ENCODE results near the gene SMARCA2.

Gene SMARCA2

GRCh38 chr9:2036844-2037243, 21.7 kb downstream of the SMARCA2 start:
- no peak overlapping the region for H3K4me3 ChIP-seq (IDR thresholded peaks at IDR 0.05; ENCODE audit: insufficient read depth, low read depth, low read length)
- no peak for TF ChIP-seq CTCF (conservative IDR thresholded peaks at IDR 0.05; ENCODE audit: low read depth, low read length)
- no peak overlapping the region for H2AFZ ChIP-seq (ENCODE audit: low read depth)

GRCh38 chr9:2039294-2040180, 24.4 kb downstream of the SMARCA2 start:
- Histone ChIP-seq H3K27ac (no peak overlapping the region), H3K4me3 (IDR thresholded peaks at IDR 0.05; ENCODE audit: insufficient read depth, low read depth, low read length) (no peak overlapping the region), H3K4me1 (ENCODE audit: low read depth, poor library complexity, severe bottlenecking) (peaks cover 6% of the 10 kb centered on the region), H3K4me2 (no peak overlapping the region), H3K79me2 (ENCODE audit: insufficient read depth, low read depth) (peaks cover 36% of the 10 kb centered on the region; the same call in 1 of the 2 replicates), H3K27me3 (ENCODE audit: insufficient read depth, low read depth) (no peaks in the 10 kb centered on the region), H2AFZ (ENCODE audit: low read depth) (no peak overlapping the region), H4K20me1 (ENCODE audit: insufficient read depth) (no peaks in the 10 kb centered on the region), H3K9ac (no peak overlapping the region), H3K36me3 (ENCODE audit: insufficient read depth) (peaks cover 7% of the 10 kb centered on the region; the same call in 1 of the 2 replicates)
- no peak for TF ChIP-seq CTCF (conservative IDR thresholded peaks at IDR 0.05; ENCODE audit: low read depth, low read length)

More at GRCh38 chr9:2036844-2037243, 21.7 kb downstream of the SMARCA2 start:
- H3K4me2 ChIP-seq, result no peak overlapping the region
- H3K79me2 ChIP-seq (ENCODE audit: insufficient read depth, low read depth), result peaks cover 51% of the 10 kb centered on the region; the same call in 1 of the 2 replicates
- peaks cover 10% of the 10 kb centered on the region; the same call in 1 of the 2 replicates for H3K36me3 ChIP-seq (ENCODE audit: insufficient read depth)
- no peaks in the 10 kb centered on the region for H4K20me1 ChIP-seq (ENCODE audit: insufficient read depth)
- H3K4me1 ChIP-seq (ENCODE audit: low read depth, poor library complexity, severe bottlenecking), result peaks cover 8% of the 10 kb centered on the region
- no peak overlapping the region for H3K9ac ChIP-seq
- H3K27me3 ChIP-seq (ENCODE audit: insufficient read depth, low read depth), result no peaks in the 10 kb centered on the region
- no peak overlapping the region for H3K27ac ChIP-seq

GRCh38 chr9:2040828-2041227, 25.7 kb downstream of the SMARCA2 start:
- peaks cover 33% of the 10 kb centered on the region; the same call in 1 of the 2 replicates for H3K79me2 ChIP-seq (ENCODE audit: insufficient read depth, low read depth)
- no peak overlapping the region for H3K4me2 ChIP-seq
- H4K20me1 ChIP-seq (ENCODE audit: insufficient read depth), result no peaks in the 10 kb centered on the region
- no peak overlapping the region for H2AFZ ChIP-seq (ENCODE audit: low read depth)
- no peak overlapping the region for H3K9ac ChIP-seq
- TF ChIP-seq CTCF (conservative IDR thresholded peaks at IDR 0.05; ENCODE audit: low read depth, low read length), result no peak
- peaks cover 6% of the 10 kb centered on the region; the same call in 1 of the 2 replicates for H3K36me3 ChIP-seq (ENCODE audit: insufficient read depth)
- H3K27ac ChIP-seq, result no peak overlapping the region
- no peaks in the 10 kb centered on the region for H3K27me3 ChIP-seq (ENCODE audit: insufficient read depth, low read depth)
- no peaks in the 10 kb centered on the region for H3K4me1 ChIP-seq (ENCODE audit: low read depth, poor library complexity, severe bottlenecking)
- no peak overlapping the region for H3K4me3 ChIP-seq (IDR thresholded peaks at IDR 0.05; ENCODE audit: insufficient read depth, low read depth, low read length)

- H3K4me2 ChIP-seq, result no peak overlapping the region
- no peak overlapping the region for H3K27ac ChIP-seq
- no peak for TF ChIP-seq CTCF (conservative IDR thresholded peaks at IDR 0.05; ENCODE audit: low read depth, low read length)
- no peak overlapping the region for H2AFZ ChIP-seq (ENCODE audit: low read depth)
- no peak overlapping the region for H3K4me3 ChIP-seq (IDR thresholded peaks at IDR 0.05; ENCODE audit: insufficient read depth, low read depth, low read length)
- no peak overlapping the region for H3K9ac ChIP-seq
- H3K4me1 ChIP-seq (ENCODE audit: low read depth, poor library complexity, severe bottlenecking), result no peaks in the 10 kb centered on the region
- H4K20me1 ChIP-seq (ENCODE audit: insufficient read depth), result no peaks in the 10 kb centered on the region
- H3K27me3 ChIP-seq (ENCODE audit: insufficient read depth, low read depth), result no peaks in the 10 kb centered on the region
- peaks cover 6% of the 10 kb centered on the region; the same call in 1 of the 2 replicates for H3K36me3 ChIP-seq (ENCODE audit: insufficient read depth)
- H3K79me2 ChIP-seq (ENCODE audit: insufficient read depth, low read depth), result peaks cover 34% of the 10 kb centered on the region; the same call in 1 of the 2 replicates
These were observed 26.6 kb downstream of the SMARCA2 start for GRCh38 chr9:2041736-2042135.
